Keratinocyte (primary cell): ENCODE measurements around the gene ARMC9.

ENCODE experiments used
- EZH2 ChIP-seq: IDR thresholded peaks from one replicate; pipeline ENCODE4 v1.6.1; 2012; ENCODE audit warnings: inconsistent platforms, mild to moderate bottlenecking, low read length, moderate library complexity
- TF ChIP-seq, protein P1 (sequence below), 3 experiments: IDR thresholded peaks in 1 of 3; conservative IDR thresholded peaks in 1 of 3; optimal IDR thresholded peaks in 1 of 3; 2 replicates in 2 of 3; 3 replicates in 1 of 3; pipeline versions ENCODE3 to v1.5.1; 2011; ENCODE audit warnings: low read length in 3 of 3, mild to moderate bottlenecking in 3 of 3, moderate library complexity in 2 of 3, control low read depth in 1 of 3, inconsistent platforms in 1 of 3; ENCODE audit not compliant: insufficient read depth in 2 of 3; ENCODE audit errors: extremely low read depth in 1 of 3

DNA sequence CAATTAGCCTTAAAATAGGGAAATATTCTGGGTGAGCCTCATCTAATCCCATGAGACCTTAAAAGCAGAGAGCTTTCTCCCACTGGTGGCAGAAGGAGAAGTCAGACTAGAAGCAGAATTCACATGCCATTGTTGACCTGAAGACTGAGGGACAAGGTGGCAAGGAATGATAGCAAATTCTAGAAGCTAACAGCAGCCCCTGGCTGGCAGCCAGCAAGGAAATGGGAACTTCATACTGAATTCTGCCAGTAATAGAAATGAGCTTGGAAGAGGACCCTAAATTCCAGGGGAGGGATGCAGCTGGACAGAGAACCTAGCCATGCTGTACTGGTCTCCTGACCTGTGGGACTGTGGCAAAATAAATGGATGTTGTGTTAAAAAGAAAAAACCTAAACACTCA is 216.6 kb downstream of the ARMC9 start:
- TF ChIP-seq, protein P1, sequence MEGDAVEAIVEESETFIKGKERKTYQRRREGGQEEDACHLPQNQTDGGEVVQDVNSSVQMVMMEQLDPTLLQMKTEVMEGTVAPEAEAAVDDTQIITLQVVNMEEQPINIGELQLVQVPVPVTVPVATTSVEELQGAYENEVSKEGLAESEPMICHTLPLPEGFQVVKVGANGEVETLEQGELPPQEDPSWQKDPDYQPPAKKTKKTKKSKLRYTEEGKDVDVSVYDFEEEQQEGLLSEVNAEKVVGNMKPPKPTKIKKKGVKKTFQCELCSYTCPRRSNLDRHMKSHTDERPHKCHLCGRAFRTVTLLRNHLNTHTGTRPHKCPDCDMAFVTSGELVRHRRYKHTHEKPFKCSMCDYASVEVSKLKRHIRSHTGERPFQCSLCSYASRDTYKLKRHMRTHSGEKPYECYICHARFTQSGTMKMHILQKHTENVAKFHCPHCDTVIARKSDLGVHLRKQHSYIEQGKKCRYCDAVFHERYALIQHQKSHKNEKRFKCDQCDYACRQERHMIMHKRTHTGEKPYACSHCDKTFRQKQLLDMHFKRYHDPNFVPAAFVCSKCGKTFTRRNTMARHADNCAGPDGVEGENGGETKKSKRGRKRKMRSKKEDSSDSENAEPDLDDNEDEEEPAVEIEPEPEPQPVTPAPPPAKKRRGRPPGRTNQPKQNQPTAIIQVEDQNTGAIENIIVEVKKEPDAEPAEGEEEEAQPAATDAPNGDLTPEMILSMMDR (optimal IDR thresholded peaks at IDR 0.05 in 1 of 3, IDR thresholded peaks at IDR 0.05 in 1 of 3, conservative IDR thresholded peaks at IDR 0.05 in 1 of 3; ENCODE audit: extremely low read depth in 1 of 3, insufficient read depth in 2 of 3, low read length in 3 of 3), result no peak
- no peak for TF ChIP-seq EZH2
